ENCODE results near the gene GRK5. TPM values are rescaled to one million over a fixed set of nuclear protein-coding genes. Genes with fewer than 3 reads are reported as not detected.

Gene GRK5
- total RNA-seq, 5 donors from 2014 or later (not counting 1 experiment from before 2014, with no cell fraction given): 21.7 to 36.8 (median 30.6) TPM

DNA sequence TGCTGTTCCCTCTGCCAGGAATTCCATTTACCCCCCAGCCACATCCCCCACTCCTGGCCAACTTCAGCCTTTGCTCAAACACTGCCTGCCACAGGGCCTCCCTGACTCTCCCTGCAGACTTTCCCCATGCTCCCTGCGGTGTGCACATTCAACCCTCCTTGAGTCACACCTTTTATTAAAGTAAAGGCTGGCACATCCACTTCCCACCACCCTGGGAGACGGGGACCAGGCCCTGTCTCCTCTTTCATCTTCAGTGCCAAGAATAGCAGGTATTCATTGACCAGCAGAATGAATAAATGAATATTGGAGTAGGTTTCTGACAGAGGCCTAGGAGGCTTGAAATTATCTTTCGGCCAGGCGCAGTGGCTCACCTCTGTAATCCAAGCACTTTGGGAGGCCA, 91.4 kb downstream of the GRK5 start:
- 95% methylated on average over 2 of the region's 4 CpGs for WGBS (ENCODE audit: insufficient coverage)
- ATAC-seq (replicated peaks in 1 of 4) (no peak), DNase-seq (no peak)
- peaks cover 30 to 54% of the 10 kb centered on the region in 2 experiments for H3K4me1 ChIP-seq (ENCODE audit: control insufficient read depth in 1 of 2, extremely low read depth in 1 of 2, insufficient read depth in 2 of 2, low read length in 2 of 2)
- H3K4me1 Mint-ChIP-seq: peaks cover 50 to 63% (median 57%) of the 10 kb centered on the region in 3 donors
- POLR2A ChIA-PET: interaction anchor here in 1 of 2 donors (0.6 kb wide), 1 partner anchor 28 kb away, joined by 3 read pairs; no protein-coding TSS in a partner anchor
- no peak overlapping the region for H3K27ac ChIP-seq (ENCODE audit: low read length)
- no peak overlapping the region for H3K4me3 Mint-ChIP-seq
- H3K27me3 ChIP-seq (replicated peaks in 1 of 2; ENCODE audit: control insufficient read depth in 2 of 2, extremely low read depth in 1 of 2, insufficient read depth in 2 of 2, low read length in 1 of 2): no peaks in the 10 kb centered on the region
- peak overlapping the region; percentile 73 to 79 for H3K27ac Mint-ChIP-seq
- H3K36me3 ChIP-seq (ENCODE audit: control insufficient read depth in 2 of 2, extremely low read depth in 1 of 2, insufficient read depth in 1 of 2, low read length in 1 of 2): no peaks in the 10 kb centered on the region
- no peaks in the 10 kb centered on the region for H3K27me3 Mint-ChIP-seq
- peaks cover 29% of the 10 kb centered on the region for H3K36me3 Mint-ChIP-seq
- H3K4me3 ChIP-seq (ENCODE audit: control insufficient read depth in 1 of 2, extremely low read depth in 1 of 2, low read length in 1 of 2): no peak overlapping the region
- peaks cover 4 to 7% (median 6%) of the 10 kb centered on the region in 3 donors for H3K9me3 Mint-ChIP-seq
- CTCF ChIA-PET: no interaction called here
- H3K9me3 ChIP-seq: no peaks in the 10 kb centered on the region

DNA sequence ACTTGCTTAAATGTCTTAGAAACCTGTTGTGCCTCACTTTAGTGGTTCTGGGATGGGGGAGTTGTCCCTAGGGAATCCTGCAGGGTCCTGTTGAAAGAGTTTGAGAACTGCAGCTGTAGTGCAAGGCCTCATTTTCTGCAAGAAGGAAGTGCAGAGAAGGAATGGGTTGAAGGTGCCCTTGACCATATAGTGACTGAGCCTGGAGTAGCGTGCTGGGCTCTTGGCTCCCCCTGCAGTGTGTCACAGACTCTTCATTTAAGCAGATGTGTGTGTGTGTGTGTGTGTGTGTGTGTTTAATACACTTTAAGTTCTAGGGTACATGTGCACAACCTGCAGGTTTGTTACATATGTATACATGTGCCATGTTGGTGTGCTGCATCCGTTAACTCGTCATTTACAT, 92.2 kb downstream of the GRK5 start:
- POLR2A ChIA-PET: no interaction called here
- H3K4me1 Mint-ChIP-seq: peaks cover 52 to 66% (median 61%) of the 10 kb centered on the region in 3 donors
- peak overlapping the region in 1 of 3 donors; percentile 78 for H3K4me3 Mint-ChIP-seq
- H3K27ac Mint-ChIP-seq: peak overlapping the region; percentile 93 to 96
- CTCF ChIA-PET: no interaction called here
- H3K36me3 ChIP-seq (ENCODE audit: control insufficient read depth in 2 of 2, extremely low read depth in 1 of 2, insufficient read depth in 1 of 2, low read length in 1 of 2): no peaks in the 10 kb centered on the region
- H3K4me1 ChIP-seq (ENCODE audit: control insufficient read depth in 1 of 2, extremely low read depth in 1 of 2, insufficient read depth in 2 of 2, low read length in 2 of 2): peaks cover 30 to 59% of the 10 kb centered on the region in 2 experiments
- no peak for ATAC-seq (replicated peaks in 1 of 4)
- H3K4me3 ChIP-seq (ENCODE audit: control insufficient read depth in 1 of 2, extremely low read depth in 1 of 2, low read length in 1 of 2): no peak overlapping the region
- peaks cover 29% of the 10 kb centered on the region for H3K36me3 Mint-ChIP-seq
- H3K9me3 Mint-ChIP-seq: peaks cover 4 to 7% (median 6%) of the 10 kb centered on the region in 3 donors
- H3K9me3 ChIP-seq: no peaks in the 10 kb centered on the region
- no peaks in the 10 kb centered on the region for H3K27me3 ChIP-seq (replicated peaks in 1 of 2; ENCODE audit: control insufficient read depth in 2 of 2, extremely low read depth in 1 of 2, insufficient read depth in 2 of 2, low read length in 1 of 2)
- WGBS (ENCODE audit: insufficient coverage): 100% methylated on average over 1 of the region's 3 CpGs
- H3K27me3 Mint-ChIP-seq: no peaks in the 10 kb centered on the region
- DNase-seq: no peak
- no peak overlapping the region for H3K27ac ChIP-seq (ENCODE audit: low read length)

DNA sequence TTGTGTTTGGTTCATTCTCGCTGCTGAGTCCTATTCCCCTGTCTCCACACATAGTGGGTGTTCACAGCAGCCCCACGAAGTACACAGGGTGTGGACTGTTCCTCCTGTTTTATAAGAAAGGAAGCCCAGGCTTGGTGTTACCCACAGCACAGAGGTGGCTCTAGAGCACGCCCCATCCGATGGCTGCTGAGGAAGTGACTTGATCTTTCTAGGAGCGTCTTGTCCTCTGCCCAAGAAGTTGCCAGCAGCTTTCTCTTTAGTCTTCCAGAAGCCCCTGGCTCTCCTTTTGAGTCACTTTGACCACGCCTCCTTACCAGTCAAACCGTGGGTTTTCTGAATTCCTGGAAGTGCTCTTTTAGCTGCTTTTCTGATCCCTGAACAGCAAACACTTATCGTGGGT, 94.0 kb downstream of the GRK5 start:
- ATAC-seq (replicated peaks in 1 of 4): peak; percentile 67 to 82 (median 70)
- CTCF ChIA-PET: interaction anchor here (0.9 to 1.8 kb wide), 5 partner anchors 18 to 541 kb away, joined by 3 to 8 read pairs (median 3); partner anchors contain the start of gene GRK5 (in 1 of the 2)
- peak overlapping the region; percentile 93 to 96 for H3K27ac Mint-ChIP-seq
- peaks cover 19% of the 10 kb centered on the region for H3K36me3 Mint-ChIP-seq
- H3K27me3 ChIP-seq (replicated peaks in 1 of 2; ENCODE audit: control insufficient read depth in 2 of 2, extremely low read depth in 1 of 2, insufficient read depth in 2 of 2, low read length in 1 of 2): no peaks in the 10 kb centered on the region
- no peaks in the 10 kb centered on the region for H3K36me3 ChIP-seq (ENCODE audit: control insufficient read depth in 2 of 2, extremely low read depth in 1 of 2, insufficient read depth in 1 of 2, low read length in 1 of 2)
- peak overlapping the region; percentile 60 to 78 (median 63) for H3K4me3 Mint-ChIP-seq
- H3K4me1 Mint-ChIP-seq: peaks cover 71 to 85% (median 79%) of the 10 kb centered on the region in 3 donors
- 0% methylated on average over 6 of the region's 8 CpGs for WGBS (ENCODE audit: insufficient coverage)
- peak overlapping the region; percentile 7 to 29 for H3K4me3 ChIP-seq (ENCODE audit: control insufficient read depth in 1 of 2, extremely low read depth in 1 of 2, low read length in 1 of 2)
- peaks cover 4 to 7% (median 6%) of the 10 kb centered on the region in 3 donors for H3K9me3 Mint-ChIP-seq
- POLR2A ChIA-PET: interaction anchor here in 1 of 2 donors (0.5 kb wide), 1 partner anchor 574 kb away, joined by 3 read pairs; no protein-coding TSS in a partner anchor
- peak overlapping the region; percentile 93 for H3K27ac ChIP-seq (ENCODE audit: low read length)
- H3K9me3 ChIP-seq: no peaks in the 10 kb centered on the region
- DNase-seq: peak; percentile 39 to 78 (median 68)
- no peaks in the 10 kb centered on the region for H3K27me3 Mint-ChIP-seq
- peaks cover 36 to 77% of the 10 kb centered on the region in 2 experiments for H3K4me1 ChIP-seq (ENCODE audit: control insufficient read depth in 1 of 2, extremely low read depth in 1 of 2, insufficient read depth in 2 of 2, low read length in 2 of 2)

DNA sequence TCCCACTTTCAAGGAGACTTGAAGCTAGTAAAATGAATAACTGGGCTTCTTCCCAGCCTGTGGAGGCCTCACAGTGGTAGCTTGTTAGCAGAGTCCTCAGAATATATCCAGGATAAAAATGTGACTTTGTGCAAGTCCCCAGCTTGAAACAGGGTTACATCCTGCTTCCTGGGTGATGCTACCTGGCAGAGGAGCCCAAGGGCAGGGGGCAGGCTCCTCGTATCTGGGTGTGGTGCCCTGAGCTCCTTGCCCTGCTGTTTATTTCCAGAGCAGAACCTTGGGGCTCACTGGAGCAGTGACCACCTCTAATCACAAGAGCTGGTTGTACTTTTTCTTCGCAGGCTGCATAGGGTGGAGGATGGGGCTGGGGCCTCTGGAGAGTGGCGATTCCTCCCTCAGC, 94.8 kb downstream of the GRK5 start:
- WGBS (ENCODE audit: insufficient coverage): 0% methylated on average over 1 of the region's 3 CpGs
- peak overlapping the region in 2 of 3 donors; percentile 6 to 78 for H3K4me3 Mint-ChIP-seq
- peak overlapping the region in 1 of 2 donors; percentile 29 for H3K4me3 ChIP-seq (ENCODE audit: control insufficient read depth in 1 of 2, extremely low read depth in 1 of 2, low read length in 1 of 2)
- no peaks in the 10 kb centered on the region for H3K36me3 ChIP-seq (ENCODE audit: control insufficient read depth in 2 of 2, extremely low read depth in 1 of 2, insufficient read depth in 1 of 2, low read length in 1 of 2)
- ChIA-PET POLR2A (interaction anchor here in 1 of 2 donors (0.5 kb wide), 1 partner anchor 573 kb away, joined by 3 read pairs; no protein-coding TSS in a partner anchor), CTCF (interaction anchor here (0.9 to 1.8 kb wide), 6 partner anchors 18 to 540 kb away, joined by 3 to 8 read pairs (median 4); partner anchors contain the start of gene GRK5 (in 1 of the 2))
- peak in 2 of 35 experiments; percentile 28 to 34 for DNase-seq
- peaks cover 11% of the 10 kb centered on the region for H3K36me3 Mint-ChIP-seq
- no peaks in the 10 kb centered on the region for H3K27me3 ChIP-seq (replicated peaks in 1 of 2; ENCODE audit: control insufficient read depth in 2 of 2, extremely low read depth in 1 of 2, insufficient read depth in 2 of 2, low read length in 1 of 2)
- H3K9me3 ChIP-seq: no peaks in the 10 kb centered on the region
- H3K27ac Mint-ChIP-seq: peak overlapping the region; percentile 93 to 96
- peaks cover 4 to 6% (median 5%) of the 10 kb centered on the region in 3 donors for H3K9me3 Mint-ChIP-seq
- peaks cover 41 to 85% of the 10 kb centered on the region in 2 experiments for H3K4me1 ChIP-seq (ENCODE audit: control insufficient read depth in 1 of 2, extremely low read depth in 1 of 2, insufficient read depth in 2 of 2, low read length in 2 of 2)
- peaks cover 79 to 90% (median 87%) of the 10 kb centered on the region in 3 donors for H3K4me1 Mint-ChIP-seq
- peak overlapping the region; percentile 93 for H3K27ac ChIP-seq (ENCODE audit: low read length)
- H3K27me3 Mint-ChIP-seq: no peaks in the 10 kb centered on the region
- no peak for ATAC-seq (replicated peaks in 1 of 4)

DNA sequence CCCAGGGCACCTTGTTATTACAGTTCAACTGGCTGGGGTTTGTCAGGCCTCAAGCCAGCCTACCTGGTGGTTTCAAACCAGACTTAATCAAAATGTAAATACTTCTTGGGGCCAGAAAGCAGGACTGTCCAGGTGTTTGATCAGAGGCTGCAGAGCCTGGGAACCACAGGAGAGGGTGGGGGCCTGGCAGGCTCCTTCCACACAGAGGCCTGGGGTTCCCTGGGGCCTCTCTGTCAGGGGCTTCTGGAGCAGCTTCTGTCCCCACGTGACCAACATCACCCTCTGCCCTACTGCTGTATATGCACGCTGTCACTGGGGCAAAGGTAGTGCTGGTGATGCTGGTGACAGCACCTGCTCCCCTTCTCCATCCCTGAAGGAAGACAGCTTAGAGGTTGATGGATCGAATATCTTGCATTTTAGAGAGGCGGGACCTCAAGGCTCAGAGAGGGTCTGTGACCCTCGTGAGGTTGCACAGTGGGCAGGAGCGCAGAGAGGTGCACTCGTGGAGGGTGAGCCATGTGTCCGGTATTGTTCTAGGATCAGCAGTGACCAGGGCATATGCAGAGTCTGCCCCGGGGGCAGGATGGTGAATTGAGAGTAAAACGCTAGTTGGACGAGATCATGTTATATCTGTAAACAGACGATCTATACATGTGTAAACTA, 95.4 kb downstream of the GRK5 start:
- ChIA-PET POLR2A (interaction anchor here in 1 of 2 donors (0.5 kb wide), 2 partner anchors 30 to 59 kb away, joined by 3 read pairs; no protein-coding TSS in a partner anchor), CTCF (interaction anchor here (0.5 to 1.8 kb wide), 4 partner anchors 94 to 103 kb away, joined by 3 to 8 read pairs (median 4); partner anchors contain the start of gene GRK5 (in 1 of the 2))
- H3K27ac ChIP-seq (ENCODE audit: low read length): peak overlapping the region; percentile 93
- H3K9me3 Mint-ChIP-seq: peaks cover 0 to 2% (median 1%) of the 10 kb centered on the region in 3 donors
- H3K4me3 ChIP-seq (ENCODE audit: control insufficient read depth in 1 of 2, extremely low read depth in 1 of 2, low read length in 1 of 2): no peak overlapping the region
- H3K36me3 Mint-ChIP-seq: peaks cover 6% of the 10 kb centered on the region
- ATAC-seq (replicated peaks in 1 of 4) (no peak), DNase-seq (no peak)
- peaks cover 0 to under 1% of the 10 kb centered on the region in 2 donors for H3K36me3 ChIP-seq (ENCODE audit: control insufficient read depth in 2 of 2, extremely low read depth in 1 of 2, insufficient read depth in 1 of 2, low read length in 1 of 2)
- H3K9me3 ChIP-seq: no peaks in the 10 kb centered on the region
- no peaks in the 10 kb centered on the region for H3K27me3 Mint-ChIP-seq
- peaks cover 84 to 94% (median 90%) of the 10 kb centered on the region in 3 donors for H3K4me1 Mint-ChIP-seq
- H3K4me1 ChIP-seq (ENCODE audit: control insufficient read depth in 1 of 2, extremely low read depth in 1 of 2, insufficient read depth in 2 of 2, low read length in 2 of 2): peaks cover 41 to 91% of the 10 kb centered on the region in 2 experiments
- peak overlapping the region in 1 of 3 donors; percentile 78 for H3K4me3 Mint-ChIP-seq
- H3K27ac Mint-ChIP-seq: peak overlapping the region; percentile 93 to 96
- WGBS (ENCODE audit: insufficient coverage): 94% methylated on average over 10 of the region's 12 CpGs
- no peaks in the 10 kb centered on the region for H3K27me3 ChIP-seq (replicated peaks in 1 of 2; ENCODE audit: control insufficient read depth in 2 of 2, extremely low read depth in 1 of 2, insufficient read depth in 2 of 2, low read length in 1 of 2)

DNA sequence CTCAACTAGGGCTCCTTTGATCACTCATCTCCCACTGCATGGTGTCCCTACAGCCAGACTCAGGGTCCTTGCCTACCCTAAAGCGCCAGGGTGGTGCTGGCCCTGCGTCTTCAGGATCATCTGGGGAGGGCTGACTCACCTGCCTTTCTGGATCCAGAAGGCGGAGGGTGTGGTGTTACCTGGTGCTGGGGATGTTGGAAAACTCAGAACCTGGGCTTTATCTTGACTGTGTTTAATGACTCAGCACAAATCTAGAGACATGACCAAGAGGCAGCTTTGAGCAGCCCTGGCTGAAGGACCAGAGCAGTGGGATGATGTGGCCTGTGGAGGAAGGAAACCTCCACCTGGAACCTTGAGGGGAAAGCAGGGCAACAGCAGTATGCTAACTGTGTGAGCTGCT, 96.5 kb downstream of the GRK5 start:
- Mint-ChIP-seq H3K4me3 (no peak overlapping the region), H3K27ac (peak overlapping the region; percentile 69 to 93), H3K36me3 (no peaks in the 10 kb centered on the region), H3K9me3 (no peaks in the 10 kb centered on the region), H3K4me1 (peaks cover 79 to 90% (median 81%) of the 10 kb centered on the region in 3 donors), H3K27me3 (no peaks in the 10 kb centered on the region)
- Histone ChIP-seq H3K27ac (ENCODE audit: low read length) (no peak overlapping the region), H3K4me1 (ENCODE audit: control insufficient read depth in 1 of 2, extremely low read depth in 1 of 2, insufficient read depth in 2 of 2, low read length in 2 of 2) (peaks cover 41 to 96% of the 10 kb centered on the region in 2 experiments), H3K36me3 (ENCODE audit: control insufficient read depth in 2 of 2, extremely low read depth in 1 of 2, insufficient read depth in 1 of 2, low read length in 1 of 2) (peaks cover 0 to 3% of the 10 kb centered on the region in 2 donors), H3K4me3 (ENCODE audit: control insufficient read depth in 1 of 2, extremely low read depth in 1 of 2, low read length in 1 of 2) (no peak overlapping the region), H3K9me3 (no peaks in the 10 kb centered on the region), H3K27me3 (replicated peaks in 1 of 2; ENCODE audit: control insufficient read depth in 2 of 2, extremely low read depth in 1 of 2, insufficient read depth in 2 of 2, low read length in 1 of 2) (peaks cover 0 to 8% of the 10 kb centered on the region in 2 experiments)
- WGBS (ENCODE audit: insufficient coverage): 100% methylated on average over 2 of the region's 3 CpGs
- ChIA-PET POLR2A (no interaction called here), CTCF (interaction anchor here (0.6 to 0.7 kb wide), 2 partner anchors 30 to 240 kb away, joined by 4 to 5 read pairs; no protein-coding TSS in a partner anchor)
- DNase-seq (no peak), ATAC-seq (replicated peaks in 1 of 4) (no peak)
